Sciatic nerve (tissue), 2 donors: ENCODE measurements around the gene RNU1-2. TPM values are rescaled to one million over a fixed set of nuclear protein-coding genes. Genes with fewer than 3 reads are reported as not detected.
A peak's percentile ranks its signal among the peaks of the same experiment; 100 is the strongest.
"Not testable (repeated sequence)": the region's sequence is repeated elsewhere in the genome, so short reads cannot be mapped to it uniquely, and the experiment has no call there.

Source experiments
- ATAC-seq: fragments of 200-7000 bp; cut with Tn5 transposase; one replicate; pipeline ENCODE4 v1.9.1; 2020; ENCODE audit warnings: mild to moderate bottlenecking, moderate library complexity
- DNase-seq: peaks from one replicate; pipeline ENCODE4 v3.0.0-alpha.2; 2020; ENCODE audit warnings: low spot score
- intact Hi-C: fragments of 100-400 bp; cut with DNase I; formaldehyde crosslinking; loops from one replicate; pipeline ENCODE4 v1.14.2; 2022
- total RNA-seq: library from RNA; stranded (reverse); fragmentation: NEBNext Ultra II Directional; extraction: Animal tissue kit (Norgen Biotek cat#: 25700); gene quantifications from one replicate; pipeline ENCODE4 v1.2.1, GENCODE V29; 2021
- donor health status: DM: no; HTN: no; CAD: no.
- donor health status: DM: no; HTN: no; CAD: no.

Gene RNU1-2
- total RNA-seq, 1 donor from 2014 or later, result 13,769 TPM

DNA sequence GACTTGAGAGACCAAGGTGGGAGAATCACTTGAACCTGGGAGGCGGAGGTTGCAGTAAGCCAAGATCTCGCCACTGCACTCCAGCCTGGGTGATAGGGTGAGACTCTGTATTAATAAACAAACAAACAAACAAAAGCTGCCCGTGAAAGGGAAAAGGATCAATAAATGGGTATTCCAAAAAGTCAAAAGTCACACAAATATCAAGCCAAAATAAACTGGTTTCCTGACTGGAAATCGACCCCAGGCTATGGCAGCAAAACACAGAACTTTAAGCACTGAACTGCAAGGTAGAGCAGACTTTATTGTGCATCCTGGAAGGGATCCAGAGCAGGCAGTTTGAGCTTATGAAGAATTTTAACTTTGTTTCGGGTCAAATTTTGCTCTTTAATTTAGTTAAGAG is 11.3 kb upstream of the RNU1-2 start:
- intact Hi-C loops, ATAC-seq, DNase-seq: not testable (repeated sequence)

DNA sequence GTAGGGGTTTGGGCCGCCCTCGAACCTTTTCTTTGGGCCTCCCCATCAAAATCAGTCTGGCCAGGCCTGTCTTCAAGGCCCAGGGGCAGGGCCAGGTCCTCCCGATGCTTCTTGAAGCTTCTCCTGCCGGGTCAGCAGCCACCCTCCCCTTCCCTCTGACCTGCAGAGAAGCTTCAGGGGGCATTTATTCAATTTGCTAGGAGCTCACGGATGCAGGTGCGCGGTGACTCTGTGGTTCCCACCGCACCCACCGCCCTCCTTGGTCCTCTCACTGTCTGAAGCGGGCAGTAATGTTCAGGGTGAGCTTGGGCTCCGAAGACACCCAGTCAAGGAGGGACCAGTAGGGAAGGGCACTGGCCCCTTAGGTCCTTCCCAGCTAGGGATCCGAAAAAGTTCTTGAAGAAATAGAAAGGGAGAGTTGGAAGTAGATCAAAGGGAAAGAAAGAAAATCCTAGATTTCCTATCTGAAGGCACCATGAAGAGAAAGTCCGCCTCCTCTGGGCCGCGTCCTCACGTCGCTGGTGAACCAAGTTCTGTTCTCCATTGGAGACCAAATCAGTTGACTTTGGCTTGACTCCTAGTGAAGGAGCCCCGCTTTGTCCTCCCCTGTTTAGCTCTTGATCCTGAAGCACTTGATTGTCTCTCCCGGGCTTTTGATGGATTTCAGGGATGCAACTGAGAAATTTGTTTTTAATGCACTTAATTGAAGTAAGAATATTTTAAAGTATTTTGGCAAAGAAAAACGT is 8.7 kb upstream of the RNU1-2 start:
- intact Hi-C loops, result no loop called here
- ATAC-seq (no peak), DNase-seq (no peak)

DNA sequence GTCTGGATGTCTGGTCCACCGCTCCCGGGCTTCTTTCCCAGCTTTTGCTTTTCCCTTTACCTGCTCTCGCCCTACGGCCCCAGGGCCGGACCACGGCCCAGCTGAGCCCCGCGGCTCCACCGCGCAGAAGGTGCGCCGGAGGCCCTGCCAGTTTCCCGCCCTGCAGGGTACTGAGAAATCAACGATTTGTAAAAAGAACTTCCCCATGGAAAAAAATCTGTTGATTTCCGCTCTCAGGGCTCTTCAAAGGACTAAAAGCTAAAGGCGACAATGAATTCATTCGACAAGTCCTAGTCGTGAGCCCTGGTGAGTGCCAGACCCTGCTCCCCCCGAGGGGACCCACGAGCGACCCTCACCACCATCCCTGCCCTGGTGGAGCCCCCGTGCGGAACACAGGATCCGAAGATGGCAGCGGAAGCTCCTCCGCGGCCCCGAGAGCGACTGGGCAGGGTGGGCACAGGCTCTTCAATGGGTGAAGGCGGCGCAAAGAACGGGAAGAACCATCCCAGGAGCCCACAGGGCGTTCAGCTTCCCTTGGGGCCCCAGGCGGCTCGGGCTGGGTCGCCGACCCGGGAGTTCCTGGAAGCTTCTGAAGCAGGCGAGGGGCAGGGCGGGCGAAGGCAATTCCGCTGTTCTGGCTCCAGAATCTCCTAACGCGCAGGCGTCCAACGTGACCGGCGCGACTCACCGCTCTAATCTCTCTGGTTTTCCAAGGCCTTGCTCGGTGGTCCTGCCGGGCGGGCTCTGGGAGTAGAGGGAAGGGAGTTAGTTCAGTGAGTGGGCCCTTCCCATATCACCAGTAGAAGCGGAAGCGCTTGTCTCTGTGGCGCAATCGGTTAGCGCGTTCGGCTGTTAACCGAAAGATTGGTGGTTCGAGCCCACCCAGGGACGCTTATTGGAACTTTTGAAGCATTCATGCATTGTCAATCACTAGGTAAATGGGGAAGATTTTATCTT is 6.6 kb upstream of the RNU1-2 start:
- peak; percentile 98 for ATAC-seq
- peak; percentile 79 for DNase-seq
- intact Hi-C loops, result no loop called here

DNA sequence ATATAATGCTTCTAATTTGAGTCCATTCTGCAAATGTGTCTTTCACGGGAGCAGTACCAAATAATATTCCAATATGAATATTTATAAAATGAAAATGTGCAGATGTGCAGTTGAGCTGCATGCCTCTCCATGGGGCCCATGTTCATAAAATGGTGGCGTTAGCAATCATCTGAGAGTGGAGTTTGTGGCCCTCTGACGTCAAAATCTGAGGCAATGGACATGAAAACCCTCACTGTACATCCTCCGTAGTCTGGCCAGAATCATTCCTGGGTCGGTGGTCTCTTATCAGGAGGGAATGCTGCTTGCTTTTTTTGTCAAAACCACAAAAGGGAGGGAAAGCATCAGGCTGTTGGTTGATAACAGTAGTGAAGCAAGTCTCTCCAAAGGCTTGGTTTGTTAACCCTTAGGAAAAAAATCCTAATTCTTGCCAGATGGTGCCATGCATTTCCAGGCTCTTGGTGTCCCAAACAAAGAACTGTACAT is 5.2 kb upstream of the RNU1-2 start:
- DNase-seq, intact Hi-C loops, ATAC-seq: not testable (repeated sequence)

GRCh38 chr1:16891057-16891456 is 4.7 kb upstream of the RNU1-2 start:
- intact Hi-C loops, ATAC-seq, DNase-seq: not testable (repeated sequence)

- ATAC-seq, intact Hi-C loops, DNase-seq: not testable (repeated sequence)
Measured at GRCh38 chr1:16892978-16893525, 2.7 kb upstream of the RNU1-2 start.

GRCh38 chr1:16893796-16894195 is 2.0 kb upstream of the RNU1-2 start:
- ATAC-seq, DNase-seq, intact Hi-C loops: not testable (repeated sequence)

DNA sequence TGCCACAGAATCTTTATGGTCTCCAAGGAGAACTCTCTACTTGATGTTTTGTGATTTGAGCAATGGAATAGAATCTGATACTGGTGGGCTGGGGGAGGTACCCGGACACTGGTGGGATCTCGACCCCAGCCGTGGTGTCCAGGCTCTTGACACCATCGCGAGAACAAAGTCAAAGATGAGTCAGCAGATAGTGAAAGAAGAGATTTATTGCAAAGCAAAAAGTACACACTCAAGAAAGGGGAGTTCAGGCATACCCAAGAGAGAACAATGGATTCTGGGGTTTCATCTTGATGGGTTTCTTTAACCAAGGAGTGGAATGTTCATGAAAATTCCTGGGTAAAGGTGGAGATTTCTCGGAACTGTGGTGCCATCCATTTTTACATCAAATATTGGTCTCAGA is 1.4 kb upstream of the RNU1-2 start:
- intact Hi-C loops, ATAC-seq, DNase-seq: not testable (repeated sequence)

GRCh38 chr1:16895233-16895597 is 565 bp upstream of the RNU1-2 start:
- intact Hi-C loops, DNase-seq, ATAC-seq: not testable (repeated sequence)

DNA sequence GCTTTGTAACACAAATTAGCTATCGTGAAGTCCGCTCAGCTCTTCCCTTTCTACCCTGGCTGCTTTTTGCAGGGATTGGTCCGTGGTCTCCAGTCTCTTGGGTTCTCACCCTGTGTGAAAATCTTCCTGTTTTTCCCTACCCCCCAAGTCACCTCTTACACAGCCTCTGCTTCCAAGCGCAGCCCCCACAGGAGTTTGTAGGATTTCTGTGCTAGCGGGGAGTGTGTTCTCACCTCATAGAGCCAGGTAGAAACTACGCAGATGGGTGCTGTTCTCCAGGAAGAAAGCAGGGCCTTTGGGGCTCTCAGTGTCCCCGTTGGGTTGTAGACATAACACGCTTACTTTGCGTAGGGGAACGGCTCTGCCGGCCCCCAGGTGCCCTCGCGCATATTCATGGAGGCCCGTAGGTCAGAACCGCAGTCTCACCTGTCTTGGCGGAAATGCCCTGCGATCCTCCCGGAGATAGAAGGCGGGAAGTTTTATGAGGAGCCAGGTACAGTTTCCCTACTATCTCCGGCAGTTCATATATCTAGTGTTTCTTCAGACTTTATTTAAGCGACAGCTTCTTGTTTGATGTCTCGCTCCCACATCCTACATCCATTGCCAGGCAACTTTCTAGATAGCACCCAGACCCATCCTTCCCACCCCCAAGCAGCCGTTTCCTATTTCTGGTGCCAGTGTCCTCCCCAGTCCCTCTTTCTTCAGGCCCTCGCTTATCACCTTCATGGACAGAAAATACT is 706 bp downstream of the RNU1-2 start:
- ATAC-seq, intact Hi-C loops, DNase-seq: not testable (repeated sequence)

DNA sequence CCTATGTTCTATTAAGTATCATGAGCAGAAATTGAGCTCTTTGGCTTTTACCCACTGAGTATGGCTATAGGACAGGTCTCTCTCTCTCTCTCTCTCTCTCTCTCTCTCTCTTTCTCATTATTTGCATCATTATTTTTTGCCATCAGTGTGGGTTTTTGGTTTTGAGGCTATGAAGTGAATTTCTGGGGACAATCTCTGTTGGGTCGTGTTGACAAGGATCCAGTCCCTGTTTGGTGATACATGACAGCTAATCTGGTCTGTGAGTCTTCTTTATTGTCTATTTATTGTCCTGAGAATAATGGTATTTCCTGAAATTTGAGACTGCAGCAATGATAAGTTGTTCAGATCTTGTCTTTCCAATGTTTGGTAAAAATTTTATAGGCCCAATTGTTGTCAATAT is 1.9 kb downstream of the RNU1-2 start:
- DNase-seq, intact Hi-C loops, ATAC-seq: not testable (repeated sequence)

DNA sequence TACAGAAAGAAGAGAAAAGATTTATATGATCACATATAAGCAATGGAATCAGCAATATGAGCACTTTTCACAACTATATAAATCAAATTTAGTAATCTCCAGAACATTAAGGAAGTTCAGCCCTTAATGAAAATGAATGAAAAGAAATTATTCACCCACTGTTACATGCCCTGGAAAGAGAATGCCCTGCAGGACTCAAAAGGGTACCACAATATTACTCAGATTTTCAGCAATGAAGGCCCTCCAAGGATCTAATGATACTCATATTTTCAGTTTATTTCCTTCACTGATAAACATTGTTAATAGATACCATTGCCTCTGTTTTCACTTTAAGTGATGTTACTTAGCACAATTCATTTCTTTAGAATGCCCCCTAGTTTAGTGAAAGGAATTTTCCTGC is 2.5 kb downstream of the RNU1-2 start:
- DNase-seq, ATAC-seq, intact Hi-C loops: not testable (repeated sequence)

DNA sequence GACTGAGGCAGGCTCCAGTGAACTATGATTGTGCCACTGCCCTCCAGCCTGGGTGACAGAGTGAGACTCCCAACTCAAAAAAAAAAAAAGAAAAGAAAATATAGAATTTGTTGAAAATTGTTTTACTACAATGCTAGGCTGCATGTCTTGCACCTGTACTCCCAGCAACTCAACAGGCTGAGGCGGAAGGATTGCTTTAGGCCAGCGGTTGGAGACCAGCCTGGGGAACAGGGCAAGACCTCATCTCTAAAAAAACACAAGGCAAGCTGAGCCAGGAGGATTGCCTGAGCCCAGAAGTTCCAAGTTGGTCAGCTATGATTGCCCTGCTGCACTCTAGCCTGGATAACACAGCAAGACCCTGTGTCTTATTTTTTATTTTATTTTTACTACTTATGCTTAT is 3.2 kb downstream of the RNU1-2 start:
- intact Hi-C loops, result not testable (repeated sequence)

DNA sequence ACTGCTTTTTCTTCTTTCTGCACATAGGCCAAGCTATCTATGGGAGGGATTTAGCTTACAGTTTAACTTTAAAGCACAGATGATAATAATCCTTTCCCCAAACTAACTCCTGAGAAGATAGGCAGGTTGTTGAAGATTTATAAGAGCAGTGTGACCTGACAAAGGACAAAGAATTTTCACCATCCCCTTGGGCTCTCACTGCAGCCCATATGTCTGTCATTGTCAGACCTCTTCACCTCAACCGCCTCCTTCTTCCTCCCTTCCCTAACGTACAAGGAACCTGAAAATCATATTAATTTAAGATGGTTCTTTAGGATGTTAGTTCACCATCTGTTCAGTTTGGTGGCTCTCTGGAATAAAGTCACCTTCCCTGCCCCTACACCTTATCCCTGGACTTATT is 5.0 kb downstream of the RNU1-2 start:
- intact Hi-C loops, result no loop called here

More for the DNA sequence above, 3.2 kb downstream of the RNU1-2 start:
- not testable (repeated sequence) for ATAC-seq, DNase-seq

DNA sequence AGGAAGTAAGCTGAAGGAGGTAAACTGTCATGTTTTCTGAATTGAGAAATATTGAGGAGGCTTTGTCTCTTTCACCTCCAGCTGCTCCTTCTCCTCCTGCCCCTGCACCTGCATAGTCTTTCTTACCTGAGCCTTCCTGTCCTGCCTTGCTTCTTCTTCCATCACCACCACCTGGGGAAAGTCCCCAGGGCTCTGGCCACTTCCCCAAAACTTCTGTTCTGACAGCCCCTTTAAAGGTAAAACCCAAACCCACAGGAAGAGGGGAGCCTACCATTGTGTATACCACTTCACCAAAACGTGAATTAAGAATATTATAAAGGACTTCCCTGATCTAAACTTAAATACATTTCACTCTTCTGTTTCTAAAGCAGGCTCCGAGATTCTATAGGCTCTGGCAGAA is 5.6 kb downstream of the RNU1-2 start:
- intact Hi-C loops, DNase-seq, ATAC-seq: not testable (repeated sequence)

More for the DNA sequence above, 5.0 kb downstream of the RNU1-2 start:
- no peak for ATAC-seq
- no peak for DNase-seq

- ATAC-seq, result no peak
- intact Hi-C loops, result no loop called here
- no peak for DNase-seq
Measured at GRCh38 chr1:16903054-16903453, 7.3 kb downstream of the RNU1-2 start.

- no peak for ATAC-seq
- DNase-seq, result no peak
- intact Hi-C loops, result no loop called here
Measured at GRCh38 chr1:16903458-16903796, 7.6 kb downstream of the RNU1-2 start.

DNA sequence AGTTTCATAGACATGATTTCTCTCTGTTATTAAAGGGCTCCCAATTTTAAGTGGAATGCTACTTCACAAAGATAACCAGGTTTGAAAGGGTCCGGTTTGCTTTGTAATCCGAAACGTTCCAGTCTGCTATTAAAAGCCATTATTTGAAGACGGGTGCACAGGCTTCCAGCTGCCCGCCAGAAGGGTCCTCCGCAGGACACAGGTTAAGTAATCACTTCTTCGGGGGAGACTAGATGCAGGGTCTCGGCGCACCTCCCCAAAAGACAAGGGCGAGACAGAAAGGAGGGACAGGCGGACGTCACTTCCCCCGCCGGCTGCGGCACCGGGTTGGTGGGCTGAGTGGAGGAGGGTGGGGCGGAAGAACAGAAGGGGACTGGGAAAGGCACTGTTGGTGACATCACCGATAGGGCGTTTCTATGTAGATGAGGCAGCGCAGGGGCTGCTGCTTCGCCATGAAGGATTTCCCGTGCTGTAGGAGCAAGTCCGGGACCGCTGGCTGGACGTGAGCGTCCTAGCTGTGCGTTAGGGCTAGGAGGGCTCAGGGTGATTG is 8.9 kb downstream of the RNU1-2 start:
- peak; percentile 100 for ATAC-seq
- intact Hi-C loops, result no loop called here

More for the DNA sequence above, 8.9 kb downstream of the RNU1-2 start:
- DNase-seq, result peak; percentile 97
